ENCODE results near the gene OR4X1. TPM values are rescaled to one million over a fixed set of nuclear protein-coding genes. Genes with fewer than 3 reads are reported as not detected.
"Not testable (repeated sequence)": the region's sequence is repeated elsewhere in the genome, so short reads cannot be mapped to it uniquely, and the experiment has no call there.

The OR4X1 gene, protein sequence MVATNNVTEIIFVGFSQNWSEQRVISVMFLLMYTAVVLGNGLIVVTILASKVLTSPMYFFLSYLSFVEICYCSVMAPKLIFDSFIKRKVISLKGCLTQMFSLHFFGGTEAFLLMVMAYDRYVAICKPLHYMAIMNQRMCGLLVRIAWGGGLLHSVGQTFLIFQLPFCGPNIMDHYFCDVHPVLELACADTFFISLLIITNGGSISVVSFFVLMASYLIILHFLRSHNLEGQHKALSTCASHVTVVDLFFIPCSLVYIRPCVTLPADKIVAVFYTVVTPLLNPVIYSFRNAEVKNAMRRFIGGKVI
- total RNA-seq = not detected

- ChIA-PET POLR2A (no interaction called here), CTCF (no interaction called here)
- Mint-ChIP-seq H3K9me3 (no peaks in the 10 kb centered on the region), H3K27me3 (no peaks in the 10 kb centered on the region), H3K36me3 (ENCODE audit: low read depth) (no peaks in the 10 kb centered on the region), H3K27ac (no peak within 1 kb of the TSS), H3K4me1 (no peaks in the 10 kb centered on the region), H3K4me3 (no peak within 1 kb of the TSS)
- DNase-seq = no peak
Observed at GRCh38 chr11:48263423-48263911, at the start of gene OR4X1. TSS of gene OR4X1 (plus strand) at chr11:48263861. CDS start at chr11:48263861, 0 bp downstream.

- ChIA-PET POLR2A (no interaction called here), CTCF (no interaction called here)
- Mint-ChIP-seq H3K4me1 (peaks cover 2% of the 10 kb centered on the region), H3K36me3 (ENCODE audit: low read depth) (no peaks in the 10 kb centered on the region), H3K27me3 (peaks cover 3% of the 10 kb centered on the region), H3K9me3 (no peaks in the 10 kb centered on the region), H3K4me3 (no peak within 1 kb of the TSS), H3K27ac (no peak within 1 kb of the TSS)
- no peak for DNase-seq
Observed at GRCh38 chr11:48216510-48216909, 47.2 kb upstream of the OR4X1 start, which contains the start of gene OR4B1. TSS of gene OR4B1 (plus strand) at chr11:48216810. CDS start at chr11:48216810, 0 bp downstream.

DNA sequence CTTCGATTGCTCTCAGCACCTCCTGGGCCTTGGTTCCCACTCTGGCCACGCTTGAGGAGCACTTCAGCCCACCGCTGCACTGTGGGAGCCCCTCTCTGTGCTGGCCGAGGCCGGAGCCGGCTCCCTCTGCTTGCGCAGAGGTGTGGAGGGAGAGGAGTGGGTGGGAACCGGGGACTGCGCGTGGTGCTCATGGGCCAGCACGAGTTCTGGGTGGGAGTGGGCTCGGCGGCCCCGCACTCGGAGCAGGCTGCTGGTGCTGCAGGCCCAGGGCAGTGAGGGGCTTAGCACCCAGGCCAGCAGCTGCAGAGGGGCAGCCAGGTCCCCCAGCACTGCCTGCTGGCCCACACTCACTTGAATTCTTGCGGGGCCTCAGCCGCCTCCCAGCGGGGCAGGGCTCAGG, 34.9 kb upstream of the OR4X1 start:
- Mint-ChIP-seq H3K9me3 (peaks cover 7% of the 10 kb centered on the region), H3K4me1 (no peaks in the 10 kb centered on the region), H3K36me3 (ENCODE audit: low read depth) (no peaks in the 10 kb centered on the region), H3K4me3 (no peak overlapping the region), H3K27me3 (peaks cover 1% of the 10 kb centered on the region), H3K27ac (no peak overlapping the region)
- DNase-seq = no peak
- ChIA-PET CTCF (no interaction called here), POLR2A (no interaction called here)

- H3K4me3 Mint-ChIP-seq; H3K4me1 Mint-ChIP-seq; H3K27me3 Mint-ChIP-seq; POLR2A ChIA-PET; H3K9me3 Mint-ChIP-seq; H3K27ac Mint-ChIP-seq; DNase-seq; H3K36me3 Mint-ChIP-seq (ENCODE audit: low read depth); CTCF ChIA-PET: not testable (repeated sequence)
Observed at GRCh38 chr11:48230057-48230456, 33.6 kb upstream of the OR4X1 start.

DNA sequence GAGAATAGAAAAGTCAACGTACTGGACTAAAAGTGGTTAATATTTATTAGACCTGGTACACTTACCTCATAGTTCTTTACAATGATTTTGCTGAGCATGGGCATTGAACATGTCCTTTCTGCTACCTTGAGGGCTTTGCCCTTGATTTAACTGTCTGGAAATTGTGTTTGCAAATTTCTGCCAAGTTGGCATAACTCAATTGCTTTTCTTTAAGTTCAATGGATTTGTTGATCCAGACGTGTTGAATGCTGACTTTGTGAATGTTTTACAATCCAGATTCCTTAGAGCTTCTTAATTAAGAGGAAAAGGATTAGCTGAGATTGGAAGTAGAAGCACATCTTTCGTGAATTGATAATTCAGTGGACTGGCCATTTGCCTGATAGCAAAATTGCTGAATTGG, 25.9 kb upstream of the OR4X1 start:
- POLR2A ChIA-PET = no interaction called here
- no peak overlapping the region for H3K4me3 Mint-ChIP-seq
- H3K9me3 Mint-ChIP-seq = peaks cover 3% of the 10 kb centered on the region
- no peaks in the 10 kb centered on the region for H3K36me3 Mint-ChIP-seq (ENCODE audit: low read depth)
- no peak overlapping the region for H3K27ac Mint-ChIP-seq
- CTCF ChIA-PET = no interaction called here
- H3K27me3 Mint-ChIP-seq = peaks cover 14% of the 10 kb centered on the region
- no peaks in the 10 kb centered on the region for H3K4me1 Mint-ChIP-seq
- no peak for DNase-seq

DNA sequence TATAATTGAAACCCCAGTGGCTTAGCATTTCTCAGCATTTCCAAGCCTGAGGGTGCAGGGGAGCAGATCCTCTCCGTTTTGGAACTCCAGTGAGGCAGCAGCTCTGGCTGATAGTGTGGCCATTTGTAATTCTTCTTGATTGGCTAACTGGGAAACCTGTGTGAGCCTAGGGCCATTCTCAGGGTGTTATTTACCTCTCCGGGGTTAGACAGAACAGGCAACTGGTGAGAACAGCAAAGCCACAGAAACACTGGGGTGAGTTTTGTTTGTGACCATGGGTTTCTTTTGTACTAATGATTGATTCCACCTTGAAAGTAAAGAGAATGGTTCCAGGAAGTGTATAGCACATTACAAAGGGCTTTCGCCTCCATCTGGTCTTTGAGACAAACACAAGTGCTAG, 21.2 kb upstream of the OR4X1 start:
- Mint-ChIP-seq H3K4me3 (no peak overlapping the region), H3K4me1 (no peaks in the 10 kb centered on the region), H3K9me3 (peaks cover 3% of the 10 kb centered on the region), H3K36me3 (ENCODE audit: low read depth) (no peaks in the 10 kb centered on the region), H3K27me3 (peaks cover 11% of the 10 kb centered on the region), H3K27ac (no peak overlapping the region)
- POLR2A ChIA-PET = no interaction called here
- DNase-seq = no peak
- CTCF ChIA-PET = no interaction called here

DNA sequence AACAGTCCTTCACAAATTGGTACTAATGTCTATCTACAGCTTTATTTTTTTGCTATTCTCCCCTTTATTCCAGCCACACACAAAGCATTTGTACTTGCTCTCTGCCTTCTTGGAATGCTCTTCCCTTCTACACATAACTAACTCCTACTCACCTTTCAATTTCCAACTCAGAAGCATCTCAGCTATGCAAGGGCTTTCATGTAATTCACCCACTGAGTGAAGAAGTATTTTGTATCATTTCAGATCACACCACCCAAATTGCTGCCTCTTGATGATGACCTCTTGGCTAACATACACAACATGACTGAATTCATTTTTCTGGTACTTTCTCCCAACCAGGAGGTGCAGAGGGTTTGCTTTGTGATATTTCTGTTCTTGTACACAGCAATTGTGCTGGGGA, 18.9 kb upstream of the OR4X1 start, which contains the start of gene OR4X2:
TSS of gene OR4X2 (plus strand) at position 301 of the 400 bp plus-strand sequence. CDS start at position 301, 0 bp downstream.
- Mint-ChIP-seq H3K4me3 (no peak within 1 kb of the TSS), H3K27me3 (peaks cover 8% of the 10 kb centered on the region), H3K4me1 (no peaks in the 10 kb centered on the region), H3K27ac (no peak within 1 kb of the TSS), H3K9me3 (peaks cover 8% of the 10 kb centered on the region), H3K36me3 (ENCODE audit: low read depth) (no peaks in the 10 kb centered on the region)
- no peak for DNase-seq
- ChIA-PET POLR2A (no interaction called here), CTCF (interaction anchor here (0.6 kb wide), 1 partner anchor 255 kb away, joined by 4 read pairs; no protein-coding TSS in a partner anchor)

DNA sequence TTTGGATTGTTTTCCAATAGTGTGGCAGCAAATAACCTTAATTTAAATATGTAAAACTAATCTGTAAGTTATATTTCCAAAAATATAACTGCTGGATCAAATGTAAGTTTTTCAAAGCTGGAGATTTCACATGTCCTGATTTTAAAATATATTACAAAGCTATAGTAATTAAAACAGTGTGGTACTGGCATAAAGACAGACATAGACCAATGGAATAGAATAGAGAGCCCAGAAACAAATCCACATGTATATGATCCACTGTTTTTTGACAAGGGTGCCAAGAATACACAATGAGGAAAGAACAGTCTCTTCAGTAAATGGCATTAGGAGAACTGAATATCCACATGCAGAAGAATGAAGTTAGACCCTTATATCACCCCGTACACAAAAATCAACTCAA, 14.8 kb upstream of the OR4X1 start:
- ChIA-PET POLR2A (no interaction called here), CTCF (no interaction called here)
- H3K9me3 Mint-ChIP-seq = peaks cover 10% of the 10 kb centered on the region
- H3K36me3 Mint-ChIP-seq (ENCODE audit: low read depth) = no peaks in the 10 kb centered on the region
- no peaks in the 10 kb centered on the region for H3K4me1 Mint-ChIP-seq
- DNase-seq = no peak
- H3K27me3 Mint-ChIP-seq = peaks cover 33% of the 10 kb centered on the region
- no peak overlapping the region for H3K4me3 Mint-ChIP-seq
- H3K27ac Mint-ChIP-seq = no peak overlapping the region

DNA sequence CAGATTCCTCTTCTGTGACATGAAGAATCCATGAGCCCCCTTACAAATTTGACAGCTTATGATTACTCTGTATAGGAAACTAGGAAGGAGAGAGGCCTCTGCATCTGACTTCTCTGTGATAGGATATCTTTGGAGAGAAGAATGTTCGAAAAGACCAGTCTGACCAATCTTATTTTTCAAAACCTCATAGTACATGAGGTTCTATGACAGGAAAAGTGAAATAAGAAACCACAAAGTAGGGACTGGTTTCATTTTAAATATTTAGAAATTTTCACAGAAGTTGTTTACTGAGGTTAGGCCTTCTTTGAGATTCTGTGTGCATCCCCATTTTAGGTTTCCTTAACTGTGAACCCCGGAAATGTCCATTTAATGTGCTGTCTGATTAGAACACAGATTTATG, 2.1 kb upstream of the OR4X1 start:
- DNase-seq = no peak
- CTCF ChIA-PET = no interaction called here
- H3K4me1 Mint-ChIP-seq = no peaks in the 10 kb centered on the region
- H3K4me3 Mint-ChIP-seq = no peak overlapping the region
- POLR2A ChIA-PET = no interaction called here
- no peak overlapping the region for H3K27ac Mint-ChIP-seq
- peaks cover 11% of the 10 kb centered on the region for H3K27me3 Mint-ChIP-seq
- H3K9me3 Mint-ChIP-seq = no peaks in the 10 kb centered on the region
- no peaks in the 10 kb centered on the region for H3K36me3 Mint-ChIP-seq (ENCODE audit: low read depth)

- H3K4me3 Mint-ChIP-seq = no peak overlapping the region
- no peaks in the 10 kb centered on the region for H3K4me1 Mint-ChIP-seq
- H3K27me3 Mint-ChIP-seq = peaks cover 13% of the 10 kb centered on the region
- H3K27ac Mint-ChIP-seq = no peak overlapping the region
- H3K36me3 Mint-ChIP-seq (ENCODE audit: low read depth) = no peaks in the 10 kb centered on the region
- DNase-seq = no peak
- POLR2A ChIA-PET = no interaction called here
- H3K9me3 Mint-ChIP-seq = no peaks in the 10 kb centered on the region
- CTCF ChIA-PET = no interaction called here
Observed at GRCh38 chr11:48270621-48271020, 7.0 kb downstream of the OR4X1 start.

DNA sequence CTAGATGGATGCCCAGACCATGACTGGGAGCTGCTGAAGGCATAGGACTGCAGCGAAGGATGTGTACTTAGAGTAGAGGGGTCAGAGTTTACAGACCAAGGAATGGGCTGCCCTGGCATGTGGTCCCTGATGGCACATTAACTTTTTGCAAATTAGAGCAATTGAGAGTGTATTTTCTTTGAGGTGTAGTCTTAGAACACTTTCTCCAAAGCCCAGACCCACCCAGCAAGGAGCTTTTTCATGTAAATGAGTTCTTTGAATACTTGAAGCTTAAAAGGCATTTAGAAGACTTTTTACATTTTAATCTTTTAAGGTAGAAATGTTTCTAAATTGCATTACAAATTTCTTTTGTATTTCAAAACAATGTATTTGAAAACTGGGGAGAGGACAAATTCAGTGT, 8.9 kb downstream of the OR4X1 start:
- H3K9me3 Mint-ChIP-seq = no peaks in the 10 kb centered on the region
- POLR2A ChIA-PET = no interaction called here
- H3K4me1 Mint-ChIP-seq = no peaks in the 10 kb centered on the region
- H3K27me3 Mint-ChIP-seq = peaks cover 15% of the 10 kb centered on the region
- H3K4me3 Mint-ChIP-seq = no peak overlapping the region
- CTCF ChIA-PET = interaction anchor here (0.6 kb wide), 1 partner anchor 29 kb away, joined by 3 read pairs; no protein-coding TSS in a partner anchor
- no peak overlapping the region for H3K27ac Mint-ChIP-seq
- DNase-seq = no peak
- H3K36me3 Mint-ChIP-seq (ENCODE audit: low read depth) = no peaks in the 10 kb centered on the region

GRCh38 chr11:48305923-48306322, 42.3 kb downstream of the OR4X1 start, which contains the start of gene OR4S1:
TSS of gene OR4S1 (plus strand) at chr11:48306223. CDS start at chr11:48306223, 0 bp downstream.
- H3K27me3 Mint-ChIP-seq = peaks cover 6% of the 10 kb centered on the region
- no peak within 1 kb of the TSS for H3K4me3 Mint-ChIP-seq
- no peaks in the 10 kb centered on the region for H3K36me3 Mint-ChIP-seq (ENCODE audit: low read depth)
- no peaks in the 10 kb centered on the region for H3K4me1 Mint-ChIP-seq
- no peaks in the 10 kb centered on the region for H3K9me3 Mint-ChIP-seq
- DNase-seq = no peak
- H3K27ac Mint-ChIP-seq = no peak within 1 kb of the TSS
- ChIA-PET CTCF (no interaction called here), POLR2A (no interaction called here)

DNA sequence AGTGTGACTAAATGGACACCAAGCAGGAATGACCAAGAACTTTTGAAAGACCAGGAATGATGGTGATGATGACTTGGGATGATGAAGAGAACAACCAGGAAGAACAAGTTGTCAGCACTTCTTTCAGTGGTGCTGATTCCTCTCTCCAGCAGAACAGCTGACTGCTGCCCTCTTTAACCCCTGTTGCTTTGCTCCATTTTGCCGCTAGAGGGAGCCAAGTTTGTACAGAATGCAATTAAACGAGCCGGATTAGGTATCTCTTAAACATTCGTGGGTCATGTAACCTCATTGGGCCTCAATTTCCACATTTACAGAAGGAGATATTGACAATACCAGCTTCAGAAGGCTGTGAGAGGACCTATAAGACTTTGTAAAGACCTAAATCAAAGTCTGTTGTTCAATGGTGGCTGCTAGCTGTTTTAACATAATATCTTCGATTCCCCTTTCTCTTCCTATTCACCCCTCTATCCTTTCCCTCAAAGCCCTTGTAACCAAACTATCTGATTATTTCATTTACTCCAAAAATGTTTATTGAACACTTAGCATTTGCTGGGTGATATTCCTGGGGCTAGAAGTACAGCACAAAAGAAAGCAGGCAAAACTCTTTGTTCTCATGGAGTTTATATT, 44.2 kb downstream of the OR4X1 start:
- CTCF ChIA-PET = interaction anchor here (0.6 kb wide), 1 partner anchor 16 kb away, joined by 7 read pairs; no protein-coding TSS in a partner anchor
- no peak overlapping the region for H3K27ac Mint-ChIP-seq
- H3K9me3 Mint-ChIP-seq = no peaks in the 10 kb centered on the region
- no peaks in the 10 kb centered on the region for H3K36me3 Mint-ChIP-seq (ENCODE audit: low read depth)
- POLR2A ChIA-PET = no interaction called here
- peak; percentile 79 for DNase-seq
- H3K27me3 Mint-ChIP-seq = peaks cover 6% of the 10 kb centered on the region
- H3K4me3 Mint-ChIP-seq = no peak overlapping the region
- H3K4me1 Mint-ChIP-seq = no peaks in the 10 kb centered on the region
